IMR-90 (cell line): ENCODE measurements around the gene KIDINS220. TPM values are rescaled to one million over a fixed set of nuclear protein-coding genes. Genes with fewer than 3 reads are reported as not detected.

Experiments
- ATAC-seq: fragments of 200-7000 bp; cut with Tn5 transposase; 2 replicates; pipeline ENCODE4 v1.9.1; 2020; ENCODE audit warnings: low read depth, mild to moderate bottlenecking, moderate library complexity
- BruUV-seq: library from RNA; stranded (reverse); fragments of 400-500 nt; replicated peaks from 2 replicates; lab custom pipeline; 2021; lab: Mats Ljungman, UMichigan
- CTCF ChIA-PET: fragments of 300-600 bp; formaldehyde crosslinking; extraction: SDS; loops from one replicate; lab custom pipeline; 2021; ENCODE audit warnings: antibody characterized with exemption; lab: Yijun Ruan, JAX
- POLR2A ChIA-PET: fragments of 300-600 bp; sonication (Branson Sonifier 250); formaldehyde crosslinking; loops from one replicate; lab custom pipeline; 2022; ENCODE audit warnings: antibody characterized with exemption; ENCODE audit not compliant: unreplicated experiment; lab: Charles Lee
- DNase-seq: peaks from one replicate; pipeline ENCODE4 v3.0.0; 2013
- H2AFZ ChIP-seq: replicated peaks from 2 replicates; pipeline ENCODE3; 2013; ENCODE audit warnings: low read length, mild to moderate bottlenecking; ENCODE audit not compliant: poor library complexity
- H2AK5ac ChIP-seq: 2 replicates; pipeline ENCODE4 v1.6.1; 2013; ENCODE audit warnings: low read depth, low read length, inconsistent platforms
- H2AK9ac ChIP-seq: replicated peaks from 2 replicates; pipeline ENCODE3; 2013; ENCODE audit warnings: mild to moderate bottlenecking, low read depth, low read length, moderate library complexity; ENCODE audit not compliant: poor library complexity
- H2BK120ac ChIP-seq: 2 replicates; pipeline ENCODE4 v1.6.1; 2013; ENCODE audit warnings: low read depth, low read length, inconsistent platforms
- H2BK15ac ChIP-seq: 3 replicates; pipeline ENCODE4 v1.6.1; 2013; ENCODE audit warnings: low read depth, low read length, inconsistent platforms
- H2BK20ac ChIP-seq: 2 replicates; pipeline ENCODE4 v1.6.1; 2013; ENCODE audit warnings: low read depth, mild to moderate bottlenecking, inconsistent platforms, low read length, moderate library complexity
- H2BK5ac ChIP-seq: 2 replicates; pipeline ENCODE4 v1.6.1; 2013; ENCODE audit warnings: mild to moderate bottlenecking, low read depth, low read length, inconsistent platforms; ENCODE audit not compliant: poor library complexity, severe bottlenecking
- H3K14ac ChIP-seq: replicated peaks from 2 replicates; pipeline ENCODE4 v1.6.1; 2013; ENCODE audit warnings: low read depth, low read length, inconsistent platforms
- H3K18ac ChIP-seq: 2 replicates; pipeline ENCODE4 v1.6.1; 2013; ENCODE audit warnings: low read depth, low read length, control low read depth
- H3K23ac ChIP-seq: 2 replicates; pipeline ENCODE4 v1.6.1; 2013; ENCODE audit warnings: low read depth, low read length, inconsistent platforms
- H3K27ac ChIP-seq: 2 replicates; pipeline ENCODE4 v1.5.1; 2013; ENCODE audit warnings: mild to moderate bottlenecking, control low read depth, low read length; ENCODE audit not compliant: insufficient read depth
- H3K27me3 ChIP-seq: 2 replicates; pipeline ENCODE4 v1.6.1; 2013; ENCODE audit warnings: low read length; ENCODE audit not compliant: control insufficient read depth, insufficient read depth
- H3K36me3 ChIP-seq: 2 replicates; pipeline ENCODE4 v1.6.1; 2013; ENCODE audit warnings: low read length, mixed read lengths; ENCODE audit not compliant: control insufficient read depth, insufficient read depth
- H3K4ac ChIP-seq: 2 replicates; pipeline ENCODE4 v1.6.1; 2013; ENCODE audit warnings: low read depth, low read length, inconsistent platforms
- H3K4me1 ChIP-seq: 2 replicates; pipeline ENCODE4 v1.6.1; 2013; ENCODE audit warnings: low read length, mixed read lengths; ENCODE audit not compliant: control insufficient read depth, insufficient read depth
- H3K4me2 ChIP-seq: 2 replicates; pipeline ENCODE4 v1.6.1; 2013; ENCODE audit warnings: low read depth, mild to moderate bottlenecking, control low read depth, low read length, moderate library complexity
- H3K4me3 ChIP-seq: 2 replicates; pipeline ENCODE4 v1.5.1; 2013; ENCODE audit warnings: low read depth, mild to moderate bottlenecking, control low read depth, low read length, moderate library complexity; ENCODE audit not compliant: insufficient read depth
- H3K56ac ChIP-seq: 2 replicates; pipeline ENCODE4 v1.6.1; 2013; ENCODE audit warnings: low read length, inconsistent platforms; ENCODE audit not compliant: insufficient read depth; ENCODE audit errors: extremely low read depth
- H3K79me1 ChIP-seq, 2 experiments: 2 replicates each; pipeline ENCODE4 v1.6.1; 2013; ENCODE audit warnings: low read length in 2 of 2, inconsistent platforms in 1 of 2, low read depth in 1 of 2
- H3K9ac ChIP-seq: 2 replicates; pipeline ENCODE4 v1.6.1; 2013; ENCODE audit warnings: low read depth, low read length, control low read depth
- H3K9me1 ChIP-seq: 2 replicates; pipeline ENCODE4 v1.6.1; 2013; ENCODE audit warnings: low read length, inconsistent platforms; ENCODE audit not compliant: insufficient read depth
- H3K9me3 ChIP-seq: 2 replicates; pipeline ENCODE4 v1.6.1; 2013; ENCODE audit warnings: low read length; ENCODE audit not compliant: control insufficient read depth, insufficient read depth
- H4K20me1 ChIP-seq: 2 replicates; pipeline ENCODE4 v1.6.1; 2013; ENCODE audit warnings: low read length, inconsistent platforms; ENCODE audit not compliant: insufficient read depth
- H4K5ac ChIP-seq: 2 replicates; pipeline ENCODE4 v1.6.1; 2013; ENCODE audit warnings: mild to moderate bottlenecking, low read depth, low read length, control low read depth
- H4K8ac ChIP-seq, 2 experiments: 2 replicates each; pipeline ENCODE4 v1.6.1; 2013; ENCODE audit warnings: low read depth in 2 of 2, low read length in 2 of 2, control low read depth in 1 of 2, inconsistent platforms in 1 of 2
- H4K91ac ChIP-seq: 2 replicates; pipeline ENCODE4 v1.6.1; 2013; ENCODE audit warnings: low read depth, low read length, inconsistent platforms; ENCODE audit not compliant: insufficient read depth
- BHLHE40 ChIP-seq: fragments of 150-350 bp; IDR thresholded peaks from 2 replicates; pipeline ENCODE4 v1.6.1; 2016; ENCODE audit warnings: mild to moderate bottlenecking, low read depth, low read length
- CEBPB ChIP-seq: IDR thresholded peaks from 2 replicates; pipeline ENCODE4 v1.6.1; 2012; ENCODE audit warnings: low read depth, low read length, improper control_type of control experiment
- CHD1 ChIP-seq: IDR thresholded peaks from 2 replicates; pipeline ENCODE4 v1.6.1; 2012; ENCODE audit warnings: low read depth, low read length, improper control_type of control experiment
- ELK1 ChIP-seq: fragments of 150-350 bp; IDR thresholded peaks from 2 replicates; pipeline ENCODE4 v1.6.1; 2016; ENCODE audit warnings: low read depth, mild to moderate bottlenecking, low read length, moderate library complexity, borderline replicate concordance
- FOS ChIP-seq: fragments of 150-350 bp; IDR thresholded peaks from 2 replicates; pipeline ENCODE4 v1.6.1; 2016; ENCODE audit warnings: low read depth, low read length
- MAFK ChIP-seq: IDR thresholded peaks from 2 replicates; pipeline ENCODE4 v1.6.1; 2012; ENCODE audit warnings: low read depth, low read length, improper control_type of control experiment
- MAZ ChIP-seq: IDR thresholded peaks from 2 replicates; pipeline ENCODE4 v1.6.1; 2012; ENCODE audit warnings: low read depth, mild to moderate bottlenecking, low read length, improper control_type of control experiment, moderate library complexity, borderline replicate concordance
- MXI1 ChIP-seq: IDR thresholded peaks from 2 replicates; pipeline ENCODE4 v1.6.1; 2012; ENCODE audit warnings: low read depth, mild to moderate bottlenecking, low read length, moderate library complexity, borderline replicate concordance
- NFE2L2 ChIP-seq: fragments of 150-350 bp; IDR thresholded peaks from 2 replicates; pipeline ENCODE4 v1.6.1; 2016; ENCODE audit warnings: low read depth, mild to moderate bottlenecking, low read length
- POLR2A ChIP-seq: IDR thresholded peaks from 2 replicates; pipeline ENCODE4 v1.6.1; 2012; ENCODE audit warnings: mild to moderate bottlenecking, low read depth, low read length
- RAD21 ChIP-seq: IDR thresholded peaks from 2 replicates; pipeline ENCODE4 v1.6.1; 2012; ENCODE audit warnings: low read length, improper control_type of control experiment
- RCOR1 ChIP-seq: IDR thresholded peaks from 2 replicates; pipeline ENCODE4 v1.6.1; 2012; ENCODE audit warnings: mild to moderate bottlenecking, low read length, improper control_type of control experiment; ENCODE audit not compliant: insufficient replicate concordance
- RFX5 ChIP-seq: IDR thresholded peaks from 2 replicates; pipeline ENCODE4 v1.8.0; 2012; ENCODE audit warnings: low read depth, mild to moderate bottlenecking, low read length, moderate library complexity
- SMC3 ChIP-seq: fragments of 150-350 bp; IDR thresholded peaks from 2 replicates; pipeline ENCODE4 v1.6.1; 2016; ENCODE audit warnings: low read depth, mild to moderate bottlenecking, antibody characterized with exemption, low read length, moderate library complexity
- USF2 ChIP-seq: fragments of 150-350 bp; IDR thresholded peaks from 2 replicates; pipeline ENCODE4 v1.6.1; 2017; ENCODE audit warnings: mild to moderate bottlenecking, antibody characterized with exemption, low read length, low read depth
- WGBS, 2 experiments: methylation state at CpG; one replicate each; pipeline versions ENCODE4 v1.1.5 to v1.1.7; 2013; ENCODE audit warnings: missing lambda C conversion rate in 2 of 2; ENCODE audit not compliant: insufficient read length in 1 of 2; ENCODE audit errors: extremely low coverage in 2 of 2; 5-methylcytosine and 5-hydroxymethylcytosine counted together
- dilution Hi-C: fragments of 300-500 bp; cut with HindIII; formaldehyde crosslinking; loops from one replicate; pipeline ENCODE4 v1.14.3; 2018; ENCODE audit warnings: low sequenced_read_pairs; ENCODE audit not compliant: unreplicated experiment
- in situ Hi-C: fragments of 300-500 bp; cut with MboI; formaldehyde crosslinking; loops from 3 replicates; pipeline ENCODE4 v1.14.3; 2019; ENCODE audit warnings: low sequenced_read_pairs, inconsistent platforms, mixed read lengths
- intact Hi-C: fragments of 100-400 bp; cut with micrococcal nuclease; formaldehyde crosslinking; loops from 2 replicates; pipeline ENCODE4 v1.10.0; 2022
- polyA plus RNA-seq, 3 experiments: library from polyadenylated mRNA; depleted of rRNA; stranded (reverse); fragments of >200 nt; gene quantifications; 2 replicates each; pipeline ENCODE4 v1.2.3, GENCODE V29; 2012; ENCODE audit warnings: low replicate concordance in 1 of 3
- total RNA-seq: library from RNA; depleted of rRNA; stranded (reverse); fragments of >200 nt; gene quantifications from 2 replicates; pipeline ENCODE4 v1.2.3, GENCODE V29; 2012

Gene KIDINS220
- total and polyA plus RNA-seq, 2 of the 4 experiments (the other 2 are of a cell fraction) = 23.1 to 63.4 TPM

GRCh38 chr2:8728305-8729015 is 109.0 kb downstream of the KIDINS220 start:
- H3K14ac ChIP-seq = no peak overlapping the region
- H3K4ac ChIP-seq = no peak overlapping the region
- H3K9ac ChIP-seq = no peak overlapping the region
- H3K56ac ChIP-seq = no peak overlapping the region
- no TSS peak for BruUV-seq
- ChIA-PET CTCF (no interaction called here), POLR2A (no interaction called here)
- no peak overlapping the region for H2BK120ac ChIP-seq
- no peaks in the 10 kb centered on the region for H4K20me1 ChIP-seq
- H2AK5ac ChIP-seq = no peak overlapping the region
- H3K36me3 ChIP-seq = peaks cover 35% of the 10 kb centered on the region
- H3K23ac ChIP-seq = no peak overlapping the region
- no peak overlapping the region for H2BK5ac ChIP-seq
- no peak for ATAC-seq
- no peak overlapping the region for H2BK20ac ChIP-seq
- H3K4me2 ChIP-seq = no peak overlapping the region
- H3K18ac ChIP-seq = no peak overlapping the region
- no peak for DNase-seq
- H3K9me1 ChIP-seq = peaks cover 3% of the 10 kb centered on the region; the same call in 1 of the 2 replicates
- TF ChIP-seq ELK1 = no peak
- TF ChIP-seq SMC3 = no peak
- TF ChIP-seq CEBPB = no peak
- no peak for TF ChIP-seq RAD21
- TF ChIP-seq MAZ = no peak
- no peak for TF ChIP-seq FOS
- no peak for TF ChIP-seq RFX5
- TF ChIP-seq MXI1 = no peak
- TF ChIP-seq POLR2A = no peak
- no peak for TF ChIP-seq RCOR1
- TF ChIP-seq CHD1 = no peak
- no peak for TF ChIP-seq USF2
- TF ChIP-seq BHLHE40 = no peak
- no peak for TF ChIP-seq MAFK
- no peak for TF ChIP-seq NFE2L2
- no peaks in the 10 kb centered on the region for H3K79me1 ChIP-seq
- H2AFZ ChIP-seq = no peak overlapping the region
- no peak overlapping the region for H3K4me3 ChIP-seq
- H3K27ac ChIP-seq = no peak overlapping the region
- H3K27me3 ChIP-seq = no peaks in the 10 kb centered on the region
- H2AK9ac ChIP-seq = no peak overlapping the region
- H3K9me3 ChIP-seq = no peaks in the 10 kb centered on the region
- H2BK15ac ChIP-seq = no peak overlapping the region
- H4K91ac ChIP-seq = no peak overlapping the region
- H3K4me1 ChIP-seq = peaks cover 5% of the 10 kb centered on the region
- intact Hi-C loops = no loop called here
- WGBS, 2 experiments = 100% methylated on average over 4 of the region's 7 CpGs; no CpG with 5 or more reads in 1 of the 2 experiments
- dilution Hi-C loops = no loop called here
- no peak overlapping the region for H4K8ac ChIP-seq
- in situ Hi-C loops = no loop called here
- H4K5ac ChIP-seq = no peak overlapping the region
